ENCODE data around the gene TTC39A. TPM values are rescaled to one million over a fixed set of nuclear protein-coding genes. Genes with fewer than 3 reads are reported as not detected.

The TTC39A gene
- total RNA-seq, 2 experiments from 2014 or later = 0.19 TPM; not detected in 1

- H3K36me3 Mint-ChIP-seq = no peaks in the 10 kb centered on the region
- intact Hi-C loops (cut with micrococcal nuclease) = no loop called here
- peaks cover 3% of the 10 kb centered on the region for H3K27me3 Mint-ChIP-seq
- H3K9me3 Mint-ChIP-seq = no peaks in the 10 kb centered on the region
- peaks cover 3% of the 10 kb centered on the region for H3K4me1 Mint-ChIP-seq (ENCODE audit: low read depth)
- POLR2A ChIA-PET = no interaction called here
- no peak overlapping the region for H3K27ac Mint-ChIP-seq
- DNase-seq = no peak
- CTCF ChIA-PET = interaction anchor here (1.2 kb wide), 1 partner anchor 25 kb away, joined by 3 read pairs; no protein-coding TSS in a partner anchor
- no peak overlapping the region for H3K4me3 Mint-ChIP-seq
These were observed 7.8 kb downstream of the TTC39A start for GRCh38 chr1:51322417-51323101.

GRCh38 chr1:51321924-51322280 lies 8.5 kb downstream of the TTC39A start:
- H3K4me1 Mint-ChIP-seq (ENCODE audit: low read depth) = no peaks in the 10 kb centered on the region
- H3K36me3 Mint-ChIP-seq = no peaks in the 10 kb centered on the region
- POLR2A ChIA-PET = no interaction called here
- intact Hi-C loops (cut with micrococcal nuclease) = no loop called here
- CTCF ChIA-PET = interaction anchor here (1.2 kb wide), 1 partner anchor 25 kb away, joined by 3 read pairs; no protein-coding TSS in a partner anchor
- no peak overlapping the region for H3K4me3 Mint-ChIP-seq
- no peaks in the 10 kb centered on the region for H3K27me3 Mint-ChIP-seq
- no peak overlapping the region for H3K27ac Mint-ChIP-seq
- no peaks in the 10 kb centered on the region for H3K9me3 Mint-ChIP-seq
- DNase-seq = no peak

- CTCF ChIA-PET = no interaction called here
- intact Hi-C loops (cut with micrococcal nuclease) = no loop called here
These were observed 9.1 kb downstream of the TTC39A start for GRCh38 chr1:51320967-51321923.

GRCh38 chr1:51317798-51318197 lies 12.6 kb downstream of the TTC39A start:
- no peak overlapping the region for H3K4me3 Mint-ChIP-seq
- no peaks in the 10 kb centered on the region for H3K27me3 Mint-ChIP-seq
- H3K27ac Mint-ChIP-seq = no peak overlapping the region
- DNase-seq = no peak
- ChIA-PET POLR2A (no interaction called here), CTCF (no interaction called here)
- H3K36me3 Mint-ChIP-seq = no peaks in the 10 kb centered on the region
- intact Hi-C loops (cut with micrococcal nuclease) = no loop called here
- no peaks in the 10 kb centered on the region for H3K9me3 Mint-ChIP-seq
- peaks cover 8% of the 10 kb centered on the region for H3K4me1 Mint-ChIP-seq (ENCODE audit: low read depth)

More at GRCh38 chr1:51320967-51321923, 9.1 kb downstream of the TTC39A start:
- no peak overlapping the region for H3K27ac Mint-ChIP-seq
- H3K27me3 Mint-ChIP-seq = no peaks in the 10 kb centered on the region
- no peaks in the 10 kb centered on the region for H3K9me3 Mint-ChIP-seq
- POLR2A ChIA-PET = no interaction called here
- H3K4me3 Mint-ChIP-seq = no peak overlapping the region
- no peaks in the 10 kb centered on the region for H3K36me3 Mint-ChIP-seq
- DNase-seq = no peak
- H3K4me1 Mint-ChIP-seq (ENCODE audit: low read depth) = no peaks in the 10 kb centered on the region

GRCh38 chr1:51316846-51317120 lies 13.6 kb downstream of the TTC39A start:
- no peak for DNase-seq
- CTCF ChIA-PET = interaction anchor here (0.6 kb wide), 1 partner anchor 17 kb away, joined by 3 read pairs; no protein-coding TSS in a partner anchor
- Mint-ChIP-seq H3K9me3 (no peaks in the 10 kb centered on the region), H3K4me1 (ENCODE audit: low read depth) (peaks cover 8% of the 10 kb centered on the region), H3K36me3 (no peaks in the 10 kb centered on the region), H3K4me3 (no peak overlapping the region), H3K27ac (no peak overlapping the region), H3K27me3 (no peaks in the 10 kb centered on the region)
- POLR2A ChIA-PET = no interaction called here
- intact Hi-C loops (cut with micrococcal nuclease) = no loop called here

- peaks cover 8% of the 10 kb centered on the region for H3K4me1 Mint-ChIP-seq (ENCODE audit: low read depth)
- DNase-seq = peak; percentile 34
- H3K9me3 Mint-ChIP-seq = no peaks in the 10 kb centered on the region
- ChIA-PET POLR2A (no interaction called here), CTCF (interaction anchor here (0.6 kb wide), 1 partner anchor 18 kb away, joined by 3 read pairs; no protein-coding TSS in a partner anchor)
- no peak overlapping the region for H3K27ac Mint-ChIP-seq
- H3K4me3 Mint-ChIP-seq = no peak overlapping the region
- intact Hi-C loops (cut with micrococcal nuclease) = no loop called here
- H3K36me3 Mint-ChIP-seq = no peaks in the 10 kb centered on the region
- H3K27me3 Mint-ChIP-seq = no peaks in the 10 kb centered on the region
These were observed 14.1 kb downstream of the TTC39A start for GRCh38 chr1:51316113-51316845.

- no peaks in the 10 kb centered on the region for H3K36me3 Mint-ChIP-seq
- H3K27me3 Mint-ChIP-seq = no peaks in the 10 kb centered on the region
- no peak overlapping the region for H3K4me3 Mint-ChIP-seq
- H3K9me3 Mint-ChIP-seq = no peaks in the 10 kb centered on the region
- intact Hi-C loops (cut with micrococcal nuclease) = no loop called here
- CTCF ChIA-PET = no interaction called here
- no peak for DNase-seq
- H3K4me1 Mint-ChIP-seq (ENCODE audit: low read depth) = peaks cover 10% of the 10 kb centered on the region
- POLR2A ChIA-PET = no interaction called here
- H3K27ac Mint-ChIP-seq = no peak overlapping the region
These were observed 15.4 kb downstream of the TTC39A start for GRCh38 chr1:51314974-51315373.

GRCh38 chr1:51313961-51314777 lies 16.2 kb downstream of the TTC39A start:
- no peak for DNase-seq
- Mint-ChIP-seq H3K36me3 (no peaks in the 10 kb centered on the region), H3K27me3 (no peaks in the 10 kb centered on the region), H3K4me1 (ENCODE audit: low read depth) (peaks cover 10% of the 10 kb centered on the region), H3K4me3 (no peak overlapping the region), H3K27ac (no peak overlapping the region), H3K9me3 (no peaks in the 10 kb centered on the region)
- POLR2A ChIA-PET = no interaction called here
- intact Hi-C loops (cut with micrococcal nuclease) = no loop called here
- CTCF ChIA-PET = no interaction called here

GRCh38 chr1:51313268-51313852 lies 17.0 kb downstream of the TTC39A start:
- intact Hi-C loops (cut with micrococcal nuclease) = no loop called here
- Mint-ChIP-seq H3K9me3 (no peaks in the 10 kb centered on the region), H3K36me3 (no peaks in the 10 kb centered on the region), H3K4me3 (no peak overlapping the region), H3K27me3 (no peaks in the 10 kb centered on the region), H3K27ac (no peak overlapping the region), H3K4me1 (ENCODE audit: low read depth) (peaks cover 10% of the 10 kb centered on the region)
- CTCF ChIA-PET = interaction anchor here (1.4 kb wide), 1 partner anchor 16 kb away, joined by 8 read pairs; no protein-coding TSS in a partner anchor
- no peak for DNase-seq
- POLR2A ChIA-PET = no interaction called here

- H3K27me3 Mint-ChIP-seq = no peaks in the 10 kb centered on the region
- CTCF ChIA-PET = interaction anchor here (1.4 to 1.5 kb wide), 2 partner anchors 16 to 222 kb away, joined by 3 to 8 read pairs; no protein-coding TSS in a partner anchor
- DNase-seq = no peak
- no peak overlapping the region for H3K27ac Mint-ChIP-seq
- POLR2A ChIA-PET = no interaction called here
- no peak overlapping the region for H3K4me3 Mint-ChIP-seq
- intact Hi-C loops (cut with micrococcal nuclease) = no loop called here
- H3K4me1 Mint-ChIP-seq (ENCODE audit: low read depth) = peaks cover 10% of the 10 kb centered on the region
- no peaks in the 10 kb centered on the region for H3K36me3 Mint-ChIP-seq
- H3K9me3 Mint-ChIP-seq = no peaks in the 10 kb centered on the region
These were observed 17.6 kb downstream of the TTC39A start for GRCh38 chr1:51312718-51313117.

- ChIA-PET CTCF (interaction anchor here (0.9 to 1.5 kb wide), 3 partner anchors 15 to 223 kb away, joined by 3 to 8 read pairs (median 3); no protein-coding TSS in a partner anchor), POLR2A (no interaction called here)
- no peaks in the 10 kb centered on the region for H3K9me3 Mint-ChIP-seq
- intact Hi-C loops (cut with micrococcal nuclease) = no loop called here
- H3K27me3 Mint-ChIP-seq = no peaks in the 10 kb centered on the region
- H3K27ac Mint-ChIP-seq = no peak overlapping the region
- no peaks in the 10 kb centered on the region for H3K36me3 Mint-ChIP-seq
- no peak overlapping the region for H3K4me3 Mint-ChIP-seq
- H3K4me1 Mint-ChIP-seq (ENCODE audit: low read depth) = peaks cover 10% of the 10 kb centered on the region
- DNase-seq = no peak
These were observed 18.5 kb downstream of the TTC39A start for GRCh38 chr1:51311826-51312225.
